Ishikawa (cell line): ENCODE measurements around the gene SMYD5.

Source experiments
- CEBPB ChIP-seq: IDR thresholded peaks from 2 replicates; pipeline ENCODE4 v1.6.1; 2012
- EGR1 ChIP-seq: IDR thresholded peaks from 2 replicates; pipeline ENCODE4 v1.6.1; 2012
- EP300 ChIP-seq: IDR thresholded peaks from 2 replicates; pipeline ENCODE4 v1.6.1; 2012; ENCODE audit warnings: borderline replicate concordance
- FOXM1 ChIP-seq: IDR thresholded peaks from 2 replicates; pipeline ENCODE4 v1.6.1; 2012; ENCODE audit warnings: low read depth, borderline replicate concordance
- TF ChIP-seq, protein P1 (sequence below): IDR thresholded peaks from 2 replicates; pipeline ENCODE4 v1.6.1; 2012; ENCODE audit warnings: low read depth, mild to moderate bottlenecking

DNA sequence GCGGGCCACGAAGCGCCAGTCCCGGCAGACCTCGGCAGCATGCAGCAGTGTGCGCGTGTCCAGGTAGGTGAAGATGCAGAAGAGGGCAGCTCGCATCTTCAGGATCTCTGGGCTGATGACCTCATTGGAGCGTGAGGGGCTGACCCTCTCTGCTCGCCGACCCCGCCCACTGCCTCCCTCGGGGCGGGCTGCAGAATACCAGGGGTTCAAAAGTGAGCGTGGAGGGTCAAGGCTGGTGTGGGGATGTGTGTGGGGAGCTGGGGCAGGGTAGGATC is 50.2 kb downstream of the SMYD5 start:
- TF ChIP-seq EGR1 (no peak), EP300 (no peak), FOXM1 (no peak), CEBPB (no peak)
- TF ChIP-seq, protein P1, sequence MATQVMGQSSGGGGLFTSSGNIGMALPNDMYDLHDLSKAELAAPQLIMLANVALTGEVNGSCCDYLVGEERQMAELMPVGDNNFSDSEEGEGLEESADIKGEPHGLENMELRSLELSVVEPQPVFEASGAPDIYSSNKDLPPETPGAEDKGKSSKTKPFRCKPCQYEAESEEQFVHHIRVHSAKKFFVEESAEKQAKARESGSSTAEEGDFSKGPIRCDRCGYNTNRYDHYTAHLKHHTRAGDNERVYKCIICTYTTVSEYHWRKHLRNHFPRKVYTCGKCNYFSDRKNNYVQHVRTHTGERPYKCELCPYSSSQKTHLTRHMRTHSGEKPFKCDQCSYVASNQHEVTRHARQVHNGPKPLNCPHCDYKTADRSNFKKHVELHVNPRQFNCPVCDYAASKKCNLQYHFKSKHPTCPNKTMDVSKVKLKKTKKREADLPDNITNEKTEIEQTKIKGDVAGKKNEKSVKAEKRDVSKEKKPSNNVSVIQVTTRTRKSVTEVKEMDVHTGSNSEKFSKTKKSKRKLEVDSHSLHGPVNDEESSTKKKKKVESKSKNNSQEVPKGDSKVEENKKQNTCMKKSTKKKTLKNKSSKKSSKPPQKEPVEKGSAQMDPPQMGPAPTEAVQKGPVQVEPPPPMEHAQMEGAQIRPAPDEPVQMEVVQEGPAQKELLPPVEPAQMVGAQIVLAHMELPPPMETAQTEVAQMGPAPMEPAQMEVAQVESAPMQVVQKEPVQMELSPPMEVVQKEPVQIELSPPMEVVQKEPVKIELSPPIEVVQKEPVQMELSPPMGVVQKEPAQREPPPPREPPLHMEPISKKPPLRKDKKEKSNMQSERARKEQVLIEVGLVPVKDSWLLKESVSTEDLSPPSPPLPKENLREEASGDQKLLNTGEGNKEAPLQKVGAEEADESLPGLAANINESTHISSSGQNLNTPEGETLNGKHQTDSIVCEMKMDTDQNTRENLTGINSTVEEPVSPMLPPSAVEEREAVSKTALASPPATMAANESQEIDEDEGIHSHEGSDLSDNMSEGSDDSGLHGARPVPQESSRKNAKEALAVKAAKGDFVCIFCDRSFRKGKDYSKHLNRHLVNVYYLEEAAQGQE: no peak
